HCT116 (cell line): ENCODE results near the gene UTP18. TPM values are rescaled to one million over a fixed set of nuclear protein-coding genes. Genes with fewer than 3 reads are reported as not detected.

Experiments
- ATAC-seq: fragments of 200-7000 bp; cut with Tn5 transposase; 2 replicates; pipeline ENCODE4 v1.9.1; 2020; ENCODE audit warnings: mild to moderate bottlenecking, moderate library complexity
- BruUV-seq: library from RNA; stranded (reverse); fragments of 400-500 nt; replicated peaks from 2 replicates; lab custom pipeline; 2021; lab: Mats Ljungman, UMichigan
- CTCF ChIA-PET: fragments of 300-600 bp; sonication (Branson Sonifier 250); formaldehyde crosslinking; loops from one replicate; lab custom pipeline; 2021; ENCODE audit warnings: antibody characterized with exemption; lab: Charles Lee
- POLR2A ChIA-PET: fragments of 300-600, 350-600 bp; sonication (Branson Sonifier 250); formaldehyde crosslinking; loops from one replicate; lab custom pipeline; 2021; ENCODE audit warnings: antibody characterized with exemption; lab: Charles Lee
- RAD21 ChIA-PET, 2 experiments: fragments of 300-600 bp; sonication (Branson Sonifier 250); formaldehyde crosslinking; loops; one replicate each; lab custom pipeline; 2023; ENCODE audit warnings: low total read pairs in 2 of 2; ENCODE audit not compliant: uncharacterized antibody in 2 of 2, unreplicated experiment in 2 of 2, low non-redundant PET in 1 of 2; lab: Charles Lee
- DNase-seq: peaks from one replicate; pipeline ENCODE4 v3.0.0-alpha.2; 2010; ENCODE audit warnings: low read depth, low spot score
- H2AFZ ChIP-seq: fragments of 200-600 bp; shearing (Covaris generic), sonication (generic); 2 replicates; pipeline ENCODE4 v1.6.1; 2017; ENCODE audit warnings: low read depth, mixed run types, mixed read lengths, antibody characterized with exemption, low read length; ENCODE audit not compliant: poor library complexity, severe bottlenecking
- H3K27ac ChIP-seq: 2 replicates; pipeline ENCODE4 v1.5.1; 2012; ENCODE audit warnings: low read depth, low read length
- H3K27me3 ChIP-seq: fragments of 200-600 bp; sonication (generic); 2 replicates; pipeline ENCODE4 v1.6.1; 2016; ENCODE audit warnings: mixed run types, low read length, mixed read lengths; ENCODE audit not compliant: insufficient read depth
- H3K36me3 ChIP-seq, 2 experiments: fragments of 200-500 bp in 1 of 2; fragments of 200-600 bp in 1 of 2; sonication (Bioruptor generic) in 1 of 2; sonication (generic) in 1 of 2; 2 replicates each; pipeline versions ENCODE4 v1.5.1 to v1.6.1; 2014 to 2016; ENCODE audit warnings: low read length in 2 of 2, inconsistent platforms in 1 of 2, mixed read lengths in 1 of 2, mixed run types in 1 of 2; ENCODE audit not compliant: insufficient read depth in 2 of 2, control insufficient read depth in 1 of 2
- H3K4me1 ChIP-seq, 2 experiments: fragments of 200-600 bp in 1 of 2; sonication (generic) in 1 of 2; 2 replicates each; pipeline versions ENCODE4 v1.5.1 to v1.6.1; 2012 to 2017; ENCODE audit warnings: low read length in 2 of 2, inconsistent platforms in 1 of 2, mild to moderate bottlenecking in 1 of 2, mixed read lengths in 1 of 2, mixed run types in 1 of 2, moderate library complexity in 1 of 2; ENCODE audit not compliant: insufficient read depth in 2 of 2, control insufficient read depth in 1 of 2
- H3K4me2 ChIP-seq: fragments of 200-600 bp; sonication (generic); 2 replicates; pipeline ENCODE4 v1.6.1; 2017; ENCODE audit warnings: mixed run types, low read length, mixed read lengths
- H3K4me3 ChIP-seq, 2 experiments: fragments of 200-600 bp in 1 of 2; sonication (generic) in 1 of 2; replicated peaks in 1 of 2; 2 replicates each; pipeline ENCODE4 v1.5.1; 2011 to 2016; ENCODE audit warnings: low read length in 2 of 2, control low read depth in 1 of 2, low read depth in 1 of 2, mild to moderate bottlenecking in 1 of 2, mixed read lengths in 1 of 2, mixed run types in 1 of 2
- H3K79me2 ChIP-seq: fragments of 200-600 bp; sonication (generic); 2 replicates; pipeline ENCODE4 v1.6.1; 2017; ENCODE audit warnings: mild to moderate bottlenecking, mixed run types, low read length, moderate library complexity, mixed read lengths; ENCODE audit not compliant: insufficient read depth
- H3K9ac ChIP-seq: fragments of 200-600 bp; sonication (generic); 2 replicates; pipeline ENCODE4 v1.6.1; 2016; ENCODE audit warnings: low read length, mixed read lengths
- H3K9me2 ChIP-seq: fragments of 200-600 bp; sonication (generic), shearing (Covaris generic); 2 replicates; pipeline ENCODE4 v1.6.1; 2017; ENCODE audit warnings: mixed run types, mild to moderate bottlenecking, moderate library complexity; ENCODE audit not compliant: insufficient read depth
- H3K9me3 ChIP-seq, 2 experiments: fragments of 200-500 bp in 1 of 2; fragments of 200-600 bp in 1 of 2; sonication (Bioruptor generic) in 1 of 2; sonication (generic) in 1 of 2; 2 replicates each; pipeline ENCODE4 v1.6.1; 2014 to 2017; ENCODE audit warnings: low read length in 2 of 2, mixed read lengths in 2 of 2, inconsistent platforms in 1 of 2, low read depth in 1 of 2, mild to moderate bottlenecking in 1 of 2, mixed run types in 1 of 2, moderate library complexity in 1 of 2; ENCODE audit not compliant: control insufficient read depth in 1 of 2, insufficient read depth in 1 of 2
- H4K20me1 ChIP-seq: fragments of 200-600 bp; sonication (generic), shearing (Covaris generic); 2 replicates; pipeline ENCODE4 v1.6.1; 2017; ENCODE audit warnings: mixed run types, mild to moderate bottlenecking, moderate library complexity; ENCODE audit not compliant: insufficient read depth
- ELF1 ChIP-seq: IDR thresholded peaks from 2 replicates; pipeline ENCODE4 v1.6.1; 2012; ENCODE audit warnings: low read depth, borderline replicate concordance
- EZH2 ChIP-seq: fragments of 200-600 bp; sonication (generic); IDR thresholded peaks from 2 replicates; pipeline ENCODE4 v1.6.1; 2017; ENCODE audit warnings: antibody characterized with exemption, mixed run types
- EZH2phosphoT487 ChIP-seq: fragments of 200-600 bp; IDR thresholded peaks from 2 replicates; pipeline ENCODE4 v1.6.1; 2018; ENCODE audit warnings: antibody characterized with exemption, borderline replicate concordance
- JUND ChIP-seq: IDR thresholded peaks from 2 replicates; pipeline ENCODE4 v1.6.1; 2012
- POLR2A ChIP-seq: IDR thresholded peaks from 2 replicates; pipeline ENCODE4 v1.7.0; 2011; ENCODE audit warnings: borderline replicate concordance; ENCODE audit not compliant: insufficient read depth, insufficient read length; ENCODE audit errors: extremely low read depth
- POLR2AphosphoS5 ChIP-seq: IDR thresholded peaks from 2 replicates; pipeline ENCODE4 v1.6.1; 2011; ENCODE audit warnings: mild to moderate bottlenecking, low read depth, low read length, moderate library complexity
- RAD21 ChIP-seq: IDR thresholded peaks from 2 replicates; pipeline ENCODE4 v1.6.1; 2012; ENCODE audit warnings: low read depth, mild to moderate bottlenecking
- SIN3A ChIP-seq: IDR thresholded peaks from 2 replicates; pipeline ENCODE4 v1.6.1; 2012; ENCODE audit warnings: low read depth
- SRF ChIP-seq: IDR thresholded peaks from 2 replicates; pipeline ENCODE4 v1.6.1; 2012; ENCODE audit warnings: low read depth
- ZFX ChIP-seq: fragments of 450-650 bp; IDR thresholded peaks from 2 replicates; pipeline ENCODE4 v1.6.1; 2017
- intact Hi-C: fragments of 100-400 bp; cut with micrococcal nuclease; formaldehyde crosslinking; loops from 2 replicates; pipeline ENCODE4 v1.10.0; 2022
- total RNA-seq: library from RNA; stranded (reverse); gene quantifications from one replicate; pipeline ENCODE4 v1.2.1, GENCODE V29; 2021; ENCODE audit not compliant: unreplicated experiment
- TF ChIP-seq, protein P1 (sequence below): IDR thresholded peaks from 2 replicates; pipeline ENCODE4 v1.6.1; 2011; ENCODE audit warnings: mild to moderate bottlenecking, low read length, moderate library complexity; ENCODE audit not compliant: insufficient replicate concordance; ENCODE audit errors: extremely low read depth
- TF ChIP-seq, protein P2 (sequence below): IDR thresholded peaks from 2 replicates; pipeline ENCODE4 v1.6.1; 2012
- TF ChIP-seq, protein P3 (sequence below), 3 experiments: fragments of 200-600 bp in 1 of 3; sonication (generic) in 1 of 3; IDR thresholded peaks in 2 of 3; conservative IDR thresholded peaks in 1 of 3; 2 replicates each; pipeline ENCODE4 v1.5.1; 2012 to 2017; ENCODE audit warnings: low read depth in 2 of 3, low read length in 2 of 3, antibody characterized with exemption in 1 of 3, borderline replicate concordance in 1 of 3, control low read depth in 1 of 3, mild to moderate bottlenecking in 1 of 3, mixed read lengths in 1 of 3, mixed run types in 1 of 3, moderate library complexity in 1 of 3; ENCODE audit not compliant: insufficient read depth in 1 of 3

The UTP18 gene
- total RNA-seq, 1 experiment from 2014 or later = 92.6 TPM

DNA sequence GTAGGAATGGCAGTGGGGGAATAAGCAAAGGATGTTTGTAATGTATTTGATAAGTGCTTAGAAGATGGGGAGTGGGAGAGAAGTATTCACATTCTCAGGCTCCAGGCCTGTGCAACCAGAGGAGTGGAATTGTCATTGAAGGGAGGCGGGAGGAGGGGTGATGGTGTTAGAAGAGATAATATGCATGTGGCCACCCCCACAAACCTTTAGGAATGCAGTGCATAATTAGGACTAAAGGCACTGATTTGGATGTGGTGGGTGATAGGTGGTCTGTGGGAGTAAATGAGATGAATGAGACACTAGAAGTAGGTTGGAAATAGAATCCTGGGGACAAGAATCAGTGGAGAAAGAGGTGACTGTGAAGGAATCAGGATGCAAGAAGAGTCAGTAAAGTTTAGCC, 27.1 kb downstream of the UTP18 start:
- H3K36me3 ChIP-seq = peaks cover 54 to 67% of the 10 kb centered on the region in 2 experiments

DNA sequence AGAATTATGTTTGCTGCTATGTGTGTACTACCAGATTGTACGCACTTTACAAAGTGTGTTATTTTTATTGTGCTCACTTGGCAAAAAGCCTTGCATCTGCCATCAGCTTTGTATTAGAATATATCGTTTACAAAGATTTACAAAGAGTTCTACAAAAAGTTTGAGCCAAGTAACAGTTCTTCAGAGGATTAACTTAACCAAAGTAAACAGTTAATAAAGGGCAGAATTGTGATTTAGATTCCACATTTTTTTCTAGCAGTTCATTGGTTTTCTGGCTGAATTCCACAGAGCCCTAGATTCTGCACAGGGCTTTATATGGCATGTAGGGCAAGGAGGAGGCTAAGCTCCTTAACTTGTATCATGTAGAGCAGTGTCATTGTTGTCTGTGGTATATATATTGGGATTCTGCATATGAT, 29.4 kb downstream of the UTP18 start:
- Histone ChIP-seq H3K4me1 (no peaks in the 10 kb centered on the region), H4K20me1 (no peaks in the 10 kb centered on the region; the same call in 1 of the 2 replicates), H2AFZ (no peak overlapping the region), H3K36me3 (peaks cover 52 to 68% of the 10 kb centered on the region in 2 experiments), H3K9me2 (no peaks in the 10 kb centered on the region), H3K4me3 (no peak overlapping the region), H3K79me2 (peaks cover 40% of the 10 kb centered on the region), H3K27ac (no peak overlapping the region), H3K9me3 (no peaks in the 10 kb centered on the region), H3K27me3 (no peaks in the 10 kb centered on the region), H3K4me2 (no peak overlapping the region), H3K9ac (no peak overlapping the region)
- POLR2A ChIA-PET = no interaction called here
- DNase-seq (no peak), ATAC-seq (no peak)
- CTCF ChIA-PET = no interaction called here
- RAD21 ChIA-PET = no interaction called here
- intact Hi-C loops = no loop called here
- no TSS peak for BruUV-seq
- TF ChIP-seq POLR2A = no peak
- TF ChIP-seq, protein P1, sequence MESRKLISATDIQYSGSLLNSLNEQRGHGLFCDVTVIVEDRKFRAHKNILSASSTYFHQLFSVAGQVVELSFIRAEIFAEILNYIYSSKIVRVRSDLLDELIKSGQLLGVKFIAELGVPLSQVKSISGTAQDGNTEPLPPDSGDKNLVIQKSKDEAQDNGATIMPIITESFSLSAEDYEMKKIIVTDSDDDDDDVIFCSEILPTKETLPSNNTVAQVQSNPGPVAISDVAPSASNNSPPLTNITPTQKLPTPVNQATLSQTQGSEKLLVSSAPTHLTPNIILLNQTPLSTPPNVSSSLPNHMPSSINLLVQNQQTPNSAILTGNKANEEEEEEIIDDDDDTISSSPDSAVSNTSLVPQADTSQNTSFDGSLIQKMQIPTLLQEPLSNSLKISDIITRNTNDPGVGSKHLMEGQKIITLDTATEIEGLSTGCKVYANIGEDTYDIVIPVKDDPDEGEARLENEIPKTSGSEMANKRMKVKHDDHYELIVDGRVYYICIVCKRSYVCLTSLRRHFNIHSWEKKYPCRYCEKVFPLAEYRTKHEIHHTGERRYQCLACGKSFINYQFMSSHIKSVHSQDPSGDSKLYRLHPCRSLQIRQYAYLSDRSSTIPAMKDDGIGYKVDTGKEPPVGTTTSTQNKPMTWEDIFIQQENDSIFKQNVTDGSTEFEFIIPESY = no peak
- TF ChIP-seq EZH2phosphoT487 = no peak
- TF ChIP-seq, protein P2, sequence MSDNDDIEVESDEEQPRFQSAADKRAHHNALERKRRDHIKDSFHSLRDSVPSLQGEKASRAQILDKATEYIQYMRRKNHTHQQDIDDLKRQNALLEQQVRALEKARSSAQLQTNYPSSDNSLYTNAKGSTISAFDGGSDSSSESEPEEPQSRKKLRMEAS = no peak
- TF ChIP-seq, protein P3, sequence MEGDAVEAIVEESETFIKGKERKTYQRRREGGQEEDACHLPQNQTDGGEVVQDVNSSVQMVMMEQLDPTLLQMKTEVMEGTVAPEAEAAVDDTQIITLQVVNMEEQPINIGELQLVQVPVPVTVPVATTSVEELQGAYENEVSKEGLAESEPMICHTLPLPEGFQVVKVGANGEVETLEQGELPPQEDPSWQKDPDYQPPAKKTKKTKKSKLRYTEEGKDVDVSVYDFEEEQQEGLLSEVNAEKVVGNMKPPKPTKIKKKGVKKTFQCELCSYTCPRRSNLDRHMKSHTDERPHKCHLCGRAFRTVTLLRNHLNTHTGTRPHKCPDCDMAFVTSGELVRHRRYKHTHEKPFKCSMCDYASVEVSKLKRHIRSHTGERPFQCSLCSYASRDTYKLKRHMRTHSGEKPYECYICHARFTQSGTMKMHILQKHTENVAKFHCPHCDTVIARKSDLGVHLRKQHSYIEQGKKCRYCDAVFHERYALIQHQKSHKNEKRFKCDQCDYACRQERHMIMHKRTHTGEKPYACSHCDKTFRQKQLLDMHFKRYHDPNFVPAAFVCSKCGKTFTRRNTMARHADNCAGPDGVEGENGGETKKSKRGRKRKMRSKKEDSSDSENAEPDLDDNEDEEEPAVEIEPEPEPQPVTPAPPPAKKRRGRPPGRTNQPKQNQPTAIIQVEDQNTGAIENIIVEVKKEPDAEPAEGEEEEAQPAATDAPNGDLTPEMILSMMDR (IDR thresholded peaks at IDR 0.05 in 2 of 3, conservative IDR thresholded peaks at IDR 0.05 in 1 of 3; ENCODE audit: borderline replicate concordance in 1 of 3, insufficient read depth in 1 of 3, low read depth in 2 of 3, low read length in 2 of 3) = no peak
- TF ChIP-seq POLR2AphosphoS5 = no peak
- no peak for TF ChIP-seq RAD21
- TF ChIP-seq JUND = no peak
- no peak for TF ChIP-seq SRF

More for the DNA sequence above, 27.1 kb downstream of the UTP18 start:
- no peaks in the 10 kb centered on the region for H3K9me2 ChIP-seq
- RAD21 ChIA-PET = no interaction called here
- BruUV-seq = no TSS peak
- no peak overlapping the region for H3K4me2 ChIP-seq
- no peaks in the 10 kb centered on the region for H3K4me1 ChIP-seq
- POLR2A ChIA-PET = no interaction called here
- H2AFZ ChIP-seq = no peak overlapping the region
- TF ChIP-seq SIN3A = no peak
- no peak for TF ChIP-seq SRF
- TF ChIP-seq, protein P1 = no peak
- TF ChIP-seq JUND = no peak
- TF ChIP-seq ELF1 = no peak
- no peak for TF ChIP-seq ZFX
- TF ChIP-seq EZH2 = no peak
- TF ChIP-seq, protein P2 = no peak
- no peak for TF ChIP-seq POLR2AphosphoS5
- no peaks in the 10 kb centered on the region for H3K27me3 ChIP-seq
- no peaks in the 10 kb centered on the region; the same call in 1 of the 2 replicates for H4K20me1 ChIP-seq
- no peaks in the 10 kb centered on the region for H3K9me3 ChIP-seq
- H3K4me3 ChIP-seq = no peak overlapping the region
- DNase-seq = no peak
- no peak overlapping the region for H3K9ac ChIP-seq
- intact Hi-C loops = no loop called here
- H3K27ac ChIP-seq = no peak overlapping the region
- peaks cover 34% of the 10 kb centered on the region for H3K79me2 ChIP-seq
- CTCF ChIA-PET = no interaction called here
- ATAC-seq = no peak
